ENCODE results near the gene ATP10B. TPM values are rescaled to one million over a fixed set of nuclear protein-coding genes. Genes with fewer than 3 reads are reported as not detected.

Gene ATP10B
- polyA plus RNA-seq, 1 donor (not counting 4 experiments of a cell fraction or from before 2014, with no cell fraction given) = 0.25 TPM

- H3K4me1 ChIP-seq (ENCODE audit: control insufficient read depth, extremely low read depth, insufficient read depth, low read length) = no peaks in the 10 kb centered on the region
- H3K4me2 ChIP-seq (ENCODE audit: control insufficient read depth, extremely low read depth, insufficient read depth, low read depth, low read length) = no peak overlapping the region
- FAIRE-seq (no peak), DNase-seq (ENCODE audit: low read depth, low spot score) (no peak)
- no peaks in the 10 kb centered on the region for H3K27me3 ChIP-seq (ENCODE audit: control insufficient read depth, extremely low read depth, insufficient read depth, low read length)
- H2AFZ ChIP-seq (ENCODE audit: control insufficient read depth, low read length) = no peak overlapping the region
- no peak overlapping the region for H3K9ac ChIP-seq (ENCODE audit: control insufficient read depth, extremely low read depth, insufficient read depth, low read length)
- no peaks in the 10 kb centered on the region for H3K36me3 ChIP-seq (ENCODE audit: control insufficient read depth in 2 of 2, extremely low read depth in 1 of 2, insufficient read depth in 2 of 2, low read length in 2 of 2)
- no peaks in the 10 kb centered on the region for H3K9me1 ChIP-seq (ENCODE audit: control insufficient read depth, extremely low read depth, insufficient read depth, low read length)
- no peak overlapping the region for H3K4me3 ChIP-seq (ENCODE audit: control insufficient read depth in 2 of 3, extremely low read depth in 1 of 3, insufficient read depth in 2 of 3, low read depth in 1 of 3, low read length in 3 of 3)
- H3K79me2 ChIP-seq (ENCODE audit: control insufficient read depth, insufficient read depth, low read length) = no peaks in the 10 kb centered on the region
- no peaks in the 10 kb centered on the region for H3K9me3 ChIP-seq (ENCODE audit: control insufficient read depth, low read depth, low read length)
- TF ChIP-seq, protein P1, sequence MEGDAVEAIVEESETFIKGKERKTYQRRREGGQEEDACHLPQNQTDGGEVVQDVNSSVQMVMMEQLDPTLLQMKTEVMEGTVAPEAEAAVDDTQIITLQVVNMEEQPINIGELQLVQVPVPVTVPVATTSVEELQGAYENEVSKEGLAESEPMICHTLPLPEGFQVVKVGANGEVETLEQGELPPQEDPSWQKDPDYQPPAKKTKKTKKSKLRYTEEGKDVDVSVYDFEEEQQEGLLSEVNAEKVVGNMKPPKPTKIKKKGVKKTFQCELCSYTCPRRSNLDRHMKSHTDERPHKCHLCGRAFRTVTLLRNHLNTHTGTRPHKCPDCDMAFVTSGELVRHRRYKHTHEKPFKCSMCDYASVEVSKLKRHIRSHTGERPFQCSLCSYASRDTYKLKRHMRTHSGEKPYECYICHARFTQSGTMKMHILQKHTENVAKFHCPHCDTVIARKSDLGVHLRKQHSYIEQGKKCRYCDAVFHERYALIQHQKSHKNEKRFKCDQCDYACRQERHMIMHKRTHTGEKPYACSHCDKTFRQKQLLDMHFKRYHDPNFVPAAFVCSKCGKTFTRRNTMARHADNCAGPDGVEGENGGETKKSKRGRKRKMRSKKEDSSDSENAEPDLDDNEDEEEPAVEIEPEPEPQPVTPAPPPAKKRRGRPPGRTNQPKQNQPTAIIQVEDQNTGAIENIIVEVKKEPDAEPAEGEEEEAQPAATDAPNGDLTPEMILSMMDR (optimal IDR thresholded peaks at IDR 0.05 in 1 of 3, IDR thresholded peaks at IDR 0.05 in 1 of 3, conservative IDR thresholded peaks at IDR 0.05 in 1 of 3; ENCODE audit: extremely low read depth in 1 of 3, insufficient read depth in 2 of 3, low read length in 3 of 3) = no peak
- TF ChIP-seq EZH2 (IDR thresholded peaks at IDR 0.05; ENCODE audit: low read length) = no peak
- H3K27ac ChIP-seq (ENCODE audit: control insufficient read depth, insufficient read depth, low read length) = no peak overlapping the region
- H4K20me1 ChIP-seq (ENCODE audit: control insufficient read depth, extremely low read depth, insufficient read depth, low read length) = no peaks in the 10 kb centered on the region
- dilution Hi-C loops (cut with MboI; ENCODE audit: extremely low pct_ligation_motif_present, low sequenced_read_pairs) = no loop called here
Measured at GRCh38 chr5:160800375-160801275, 51.4 kb downstream of the ATP10B start.

GRCh38 chr5:160799184-160799583 is 52.8 kb downstream of the ATP10B start:
- Histone ChIP-seq H3K4me1 (ENCODE audit: control insufficient read depth, extremely low read depth, insufficient read depth, low read length) (no peaks in the 10 kb centered on the region), H3K9me1 (ENCODE audit: control insufficient read depth, extremely low read depth, insufficient read depth, low read length) (no peaks in the 10 kb centered on the region), H3K4me3 (ENCODE audit: control insufficient read depth in 2 of 3, extremely low read depth in 1 of 3, insufficient read depth in 2 of 3, low read depth in 1 of 3, low read length in 3 of 3) (no peak overlapping the region), H4K20me1 (ENCODE audit: control insufficient read depth, extremely low read depth, insufficient read depth, low read length) (no peaks in the 10 kb centered on the region), H3K79me2 (ENCODE audit: control insufficient read depth, insufficient read depth, low read length) (no peaks in the 10 kb centered on the region), H3K27me3 (ENCODE audit: control insufficient read depth, extremely low read depth, insufficient read depth, low read length) (no peaks in the 10 kb centered on the region), H3K36me3 (ENCODE audit: control insufficient read depth in 2 of 2, extremely low read depth in 1 of 2, insufficient read depth in 2 of 2, low read length in 2 of 2) (no peaks in the 10 kb centered on the region), H3K9ac (ENCODE audit: control insufficient read depth, extremely low read depth, insufficient read depth, low read length) (no peak overlapping the region), H3K27ac (ENCODE audit: control insufficient read depth, insufficient read depth, low read length) (no peak overlapping the region), H3K9me3 (ENCODE audit: control insufficient read depth, low read depth, low read length) (no peaks in the 10 kb centered on the region), H2AFZ (ENCODE audit: control insufficient read depth, low read length) (no peak overlapping the region), H3K4me2 (ENCODE audit: control insufficient read depth, extremely low read depth, insufficient read depth, low read depth, low read length) (no peak overlapping the region)
- DNase-seq (ENCODE audit: low read depth, low spot score) (no peak), FAIRE-seq (no peak)
- TF ChIP-seq EZH2 (IDR thresholded peaks at IDR 0.05; ENCODE audit: low read length) = no peak
- TF ChIP-seq, protein P1 (optimal IDR thresholded peaks at IDR 0.05 in 1 of 3, IDR thresholded peaks at IDR 0.05 in 1 of 3, conservative IDR thresholded peaks at IDR 0.05 in 1 of 3; ENCODE audit: extremely low read depth in 1 of 3, insufficient read depth in 2 of 3, low read length in 3 of 3) = no peak
- dilution Hi-C loops (cut with MboI; ENCODE audit: extremely low pct_ligation_motif_present, low sequenced_read_pairs) = no loop called here

Measured in keratinocyte (primary cell).